Lung (tissue), 12 donors: ENCODE data around the gene HS3ST4. TPM values are rescaled to one million over a fixed set of nuclear protein-coding genes. Genes with fewer than 3 reads are reported as not detected.

Experiments used
- ATAC-seq: fragments of 200-7000 bp; cut with Tn5 transposase; one replicate; pipeline ENCODE4 v1.9.1; 2020; ENCODE audit warnings: moderate number of reproducible peaks; ENCODE audit not compliant: insufficient read depth, low FRiP score
- DNase-seq, 3 donors: peaks; one replicate each; pipeline ENCODE4 v3.0.0-alpha.2; 2013 to 2017
- H3K27ac ChIP-seq, 2 donors: one replicate each; pipeline ENCODE4 v1.5.1; 2013; ENCODE audit warnings: mild to moderate bottlenecking in 2 of 2, moderate library complexity in 2 of 2, control low read depth in 1 of 2, inconsistent platforms in 1 of 2, low read depth in 1 of 2, low read length in 1 of 2
- H3K27me3 ChIP-seq, 3 donors: one replicate each; pipeline ENCODE4 v1.5.1; 2013; ENCODE audit warnings: low read length in 2 of 3; ENCODE audit not compliant: control insufficient read depth in 3 of 3, insufficient read depth in 3 of 3
- H3K36me3 ChIP-seq, 4 donors: one replicate each; pipeline ENCODE4 v1.5.1; 2013; ENCODE audit warnings: low read length in 4 of 4, mild to moderate bottlenecking in 1 of 4, moderate library complexity in 1 of 4; ENCODE audit not compliant: control insufficient read depth in 4 of 4, insufficient read depth in 4 of 4
- H3K4me1 ChIP-seq, 5 donors: one replicate each; pipeline ENCODE4 v1.5.1; 2013; ENCODE audit warnings: low read length in 5 of 5, mild to moderate bottlenecking in 2 of 5, moderate library complexity in 1 of 5; ENCODE audit not compliant: control insufficient read depth in 5 of 5, insufficient read depth in 5 of 5
- H3K4me3 ChIP-seq: one replicate; pipeline ENCODE4 v1.5.1; 2013; ENCODE audit warnings: mild to moderate bottlenecking, control low read depth, moderate library complexity
- H3K9ac ChIP-seq, 2 donors: one replicate each; pipeline ENCODE4 v1.5.1; 2013; ENCODE audit warnings: low read length in 2 of 2, control low read depth in 1 of 2; ENCODE audit not compliant: insufficient read depth in 1 of 2
- H3K9me3 ChIP-seq, 4 donors: one replicate each; pipeline ENCODE4 v1.5.1; 2013; ENCODE audit warnings: low read length in 3 of 4, mild to moderate bottlenecking in 1 of 4, moderate library complexity in 1 of 4; ENCODE audit not compliant: control insufficient read depth in 4 of 4, insufficient read depth in 3 of 4
- WGBS, 2 donors: extraction: QIAGEN DNeasy Blood & Tissue Kit; methylation state at CpG; one replicate each; pipeline ENCODE4 v1.1.7; 2013; 5-methylcytosine and 5-hydroxymethylcytosine counted together
- polyA plus RNA-seq, 2 donors: library from polyadenylated mRNA; stranded (reverse); fragments of 200-250 nt; gene quantifications; one replicate each; pipeline ENCODE4 v1.2.1, GENCODE V29; 2013
- total RNA-seq, 2 donors: library from RNA; depleted of rRNA in 1 of 2; stranded (reverse); fragments of >200 nt in 1 of 2; gene quantifications; one replicate each; pipeline ENCODE4 v1.2.1, GENCODE V29; 2014 to 2021
- TF ChIP-seq, protein P1 (sequence below): IDR thresholded peaks from 2 replicates; pipeline ENCODE4 v1.5.1; 2012; ENCODE audit warnings: mild to moderate bottlenecking; ENCODE audit errors: control extremely low read depth, extremely low read depth
- donor health status: control.
- donor health status: control.
- donor health status: Bipolar disorder and iron deficiency.
- donor health status: healthy.
- donor health status: DM: yes; HTN: yes; CAD: no.

The HS3ST4 gene
- total and polyA plus RNA-seq, 4 donors: 0.06 to 0.15 TPM; not detected in 2

DNA sequence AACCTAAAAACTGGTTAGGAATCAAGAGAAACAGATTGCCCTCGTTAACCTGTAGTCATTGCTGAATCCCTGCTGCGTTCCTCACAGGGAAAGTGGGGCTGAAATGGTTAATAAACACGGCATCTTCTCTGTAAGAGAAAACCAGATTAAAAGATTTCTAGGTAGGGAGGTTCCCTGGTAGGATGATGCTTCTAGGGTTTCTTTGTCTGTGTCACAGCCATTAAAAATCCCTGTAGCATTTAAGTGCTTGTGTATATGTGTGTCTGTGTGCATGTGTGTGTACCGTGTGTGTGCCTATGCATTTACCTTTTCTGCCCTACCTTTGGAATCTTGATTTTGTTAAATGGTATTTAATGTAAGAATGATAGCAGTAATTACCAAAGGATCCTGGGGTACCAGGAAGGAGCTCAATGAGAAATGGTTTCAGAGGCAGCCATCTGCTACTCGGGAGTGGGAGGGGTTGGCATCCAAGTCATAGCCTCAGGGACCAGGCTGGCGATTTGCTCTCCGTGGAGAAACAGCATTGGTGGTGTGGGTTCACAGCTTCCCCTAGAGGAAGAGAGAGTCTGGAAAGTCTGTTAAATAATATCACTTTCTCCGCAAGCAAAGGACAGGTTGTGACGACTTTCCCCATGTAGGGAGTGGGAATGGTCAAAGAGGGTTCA, 177.1 kb downstream of the HS3ST4 start:
- WGBS, 2 donors: 52 to 59% methylated on average over 9 of the region's 9 CpGs
- Histone ChIP-seq H3K4me1 (no peaks in the 10 kb centered on the region), H3K4me3 (no peak overlapping the region), H3K27ac (no peak overlapping the region), H3K36me3 (no peaks in the 10 kb centered on the region), H3K27me3 (no peaks in the 10 kb centered on the region), H3K9me3 (peaks cover 0 to 7% (median 3%) of the 10 kb centered on the region in 4 donors), H3K9ac (no peak overlapping the region)
- TF ChIP-seq, protein P1, sequence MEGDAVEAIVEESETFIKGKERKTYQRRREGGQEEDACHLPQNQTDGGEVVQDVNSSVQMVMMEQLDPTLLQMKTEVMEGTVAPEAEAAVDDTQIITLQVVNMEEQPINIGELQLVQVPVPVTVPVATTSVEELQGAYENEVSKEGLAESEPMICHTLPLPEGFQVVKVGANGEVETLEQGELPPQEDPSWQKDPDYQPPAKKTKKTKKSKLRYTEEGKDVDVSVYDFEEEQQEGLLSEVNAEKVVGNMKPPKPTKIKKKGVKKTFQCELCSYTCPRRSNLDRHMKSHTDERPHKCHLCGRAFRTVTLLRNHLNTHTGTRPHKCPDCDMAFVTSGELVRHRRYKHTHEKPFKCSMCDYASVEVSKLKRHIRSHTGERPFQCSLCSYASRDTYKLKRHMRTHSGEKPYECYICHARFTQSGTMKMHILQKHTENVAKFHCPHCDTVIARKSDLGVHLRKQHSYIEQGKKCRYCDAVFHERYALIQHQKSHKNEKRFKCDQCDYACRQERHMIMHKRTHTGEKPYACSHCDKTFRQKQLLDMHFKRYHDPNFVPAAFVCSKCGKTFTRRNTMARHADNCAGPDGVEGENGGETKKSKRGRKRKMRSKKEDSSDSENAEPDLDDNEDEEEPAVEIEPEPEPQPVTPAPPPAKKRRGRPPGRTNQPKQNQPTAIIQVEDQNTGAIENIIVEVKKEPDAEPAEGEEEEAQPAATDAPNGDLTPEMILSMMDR: no peak
- no peak for ATAC-seq
- DNase-seq: no peak

GRCh38 chr16:25872369-25873070, 180.8 kb downstream of the HS3ST4 start:
- no peak overlapping the region for H3K4me3 ChIP-seq
- TF ChIP-seq, protein P1: no peak
- peaks cover 0 to 5% (median under 1%) of the 10 kb centered on the region in 4 donors for H3K9me3 ChIP-seq
- DNase-seq (no peak), ATAC-seq (no peak)
- 73 to 76% methylated on average over 3 of the region's 3 CpGs for WGBS, 2 donors
- no peak overlapping the region for H3K27ac ChIP-seq
- H3K9ac ChIP-seq: no peak overlapping the region
- no peaks in the 10 kb centered on the region for H3K36me3 ChIP-seq
- H3K27me3 ChIP-seq: no peaks in the 10 kb centered on the region
- no peaks in the 10 kb centered on the region for H3K4me1 ChIP-seq

DNA sequence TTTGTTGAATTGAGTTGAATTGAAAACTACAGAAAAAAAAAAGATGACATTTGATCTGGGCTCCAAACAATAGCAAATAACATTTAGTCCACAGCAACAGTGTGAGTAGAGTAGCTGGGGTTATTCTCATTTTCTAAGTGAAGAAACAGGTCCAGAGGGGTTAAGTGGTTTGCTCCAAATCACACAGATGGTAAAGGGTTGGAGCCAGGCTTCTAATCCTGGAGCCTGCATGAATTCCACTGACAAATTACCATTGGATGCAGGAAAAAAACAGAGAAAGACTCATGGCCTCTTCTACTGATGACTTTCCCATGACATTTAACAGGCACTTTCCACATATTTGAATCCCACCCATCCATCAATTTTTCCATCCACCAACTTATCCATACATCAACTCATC, 182.4 kb downstream of the HS3ST4 start:
- Histone ChIP-seq H3K9me3 (peaks cover 0 to 5% (median under 1%) of the 10 kb centered on the region in 4 donors), H3K36me3 (no peaks in the 10 kb centered on the region), H3K27me3 (no peaks in the 10 kb centered on the region), H3K27ac (no peak overlapping the region), H3K4me3 (no peak overlapping the region), H3K4me1 (no peaks in the 10 kb centered on the region), H3K9ac (no peak overlapping the region)
- no peak for ATAC-seq
- TF ChIP-seq, protein P1: no peak
- DNase-seq: no peak
